Stomach (tissue), 4 donors: Measurements from ENCODE around the gene TSPAN12.

Experiments used
- CTCF ChIP-seq, 7 experiments: fragments of 450-650 bp in 4 of 7; fragments of 200-600 bp in 3 of 7; sonication (generic) in 3 of 7; IDR thresholded peaks; one replicate each; pipeline ENCODE4 v1.5.1; 2016 to 2019; ENCODE audit warnings: antibody characterized with exemption in 7 of 7, control low read depth in 2 of 7, mild to moderate bottlenecking in 1 of 7
- POLR2AphosphoS5 ChIP-seq, 3 donors: sonication (generic); formaldehyde crosslinking; IDR thresholded peaks; one replicate each; pipeline ENCODE4 v1.6.1; 2016; ENCODE audit warnings: antibody characterized with exemption in 3 of 3

- TF ChIP-seq CTCF (IDR thresholded peaks at IDR 0.05): no peak
- no peak for TF ChIP-seq POLR2AphosphoS5 (IDR thresholded peaks at IDR 0.05)
Observed at GRCh38 chr7:120807390-120807789, 50.6 kb downstream of the TSPAN12 start.
